GM12872 (cell line): ENCODE data around the gene STRADB.

Experiments
- TF ChIP-seq, protein P1 (sequence below): IDR thresholded peaks from 3 replicates; pipeline ENCODE4 v1.5.1; 2011; ENCODE audit warnings: low read depth, mild to moderate bottlenecking, low read length, moderate library complexity; ENCODE audit not compliant: insufficient read depth

STRADB gene, protein sequence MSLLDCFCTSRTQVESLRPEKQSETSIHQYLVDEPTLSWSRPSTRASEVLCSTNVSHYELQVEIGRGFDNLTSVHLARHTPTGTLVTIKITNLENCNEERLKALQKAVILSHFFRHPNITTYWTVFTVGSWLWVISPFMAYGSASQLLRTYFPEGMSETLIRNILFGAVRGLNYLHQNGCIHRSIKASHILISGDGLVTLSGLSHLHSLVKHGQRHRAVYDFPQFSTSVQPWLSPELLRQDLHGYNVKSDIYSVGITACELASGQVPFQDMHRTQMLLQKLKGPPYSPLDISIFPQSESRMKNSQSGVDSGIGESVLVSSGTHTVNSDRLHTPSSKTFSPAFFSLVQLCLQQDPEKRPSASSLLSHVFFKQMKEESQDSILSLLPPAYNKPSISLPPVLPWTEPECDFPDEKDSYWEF

DNA sequence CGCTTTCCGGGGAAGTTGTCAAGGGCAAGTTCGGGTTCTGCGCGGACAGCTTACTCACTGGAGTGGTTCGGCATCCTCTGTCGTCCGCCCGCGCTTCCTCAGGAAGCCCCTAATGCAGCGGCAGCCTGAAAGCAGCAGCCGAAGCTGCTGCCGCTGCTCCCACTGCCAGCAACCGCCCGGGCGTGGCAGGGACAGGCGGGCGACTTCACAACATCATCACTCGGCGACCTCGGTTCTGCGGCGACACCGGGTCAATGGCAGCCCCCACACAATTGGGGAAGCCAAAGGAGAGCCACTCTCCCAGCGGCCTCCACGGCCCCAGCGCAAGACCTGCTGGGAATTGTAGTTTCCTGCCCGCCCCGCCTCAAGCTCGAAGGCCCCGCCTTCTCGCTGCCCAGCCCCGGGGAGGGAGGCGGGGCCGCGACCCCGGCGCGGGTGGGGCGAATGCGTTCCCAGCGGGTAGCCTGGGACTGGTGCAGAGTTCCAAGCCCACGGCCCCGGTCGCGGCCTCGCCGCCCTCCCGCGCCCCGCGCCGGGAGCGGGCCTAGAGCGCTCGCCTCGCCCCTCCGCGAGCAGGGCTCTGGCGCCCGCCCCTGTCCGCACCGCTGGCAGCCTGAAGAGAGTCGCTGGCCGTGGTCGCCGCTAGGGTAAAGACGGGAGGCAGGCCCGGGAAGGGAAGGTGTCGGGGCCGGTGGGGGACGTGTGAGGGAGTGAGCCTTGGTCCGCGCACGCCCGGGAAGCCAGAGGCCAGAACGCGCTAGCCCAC lies at the start of gene STRADB, which contains the start of gene TRAK2:
STRADB (plus strand) TSS at position 449 of the 766 bp plus-strand sequence. CDS start 3,101 bp downstream, outside the sequence.
TRAK2 (minus strand) TSS at position 167 of the 766 bp plus-strand sequence. CDS start 30,951 bp downstream, outside the sequence.
- TF ChIP-seq, protein P1, sequence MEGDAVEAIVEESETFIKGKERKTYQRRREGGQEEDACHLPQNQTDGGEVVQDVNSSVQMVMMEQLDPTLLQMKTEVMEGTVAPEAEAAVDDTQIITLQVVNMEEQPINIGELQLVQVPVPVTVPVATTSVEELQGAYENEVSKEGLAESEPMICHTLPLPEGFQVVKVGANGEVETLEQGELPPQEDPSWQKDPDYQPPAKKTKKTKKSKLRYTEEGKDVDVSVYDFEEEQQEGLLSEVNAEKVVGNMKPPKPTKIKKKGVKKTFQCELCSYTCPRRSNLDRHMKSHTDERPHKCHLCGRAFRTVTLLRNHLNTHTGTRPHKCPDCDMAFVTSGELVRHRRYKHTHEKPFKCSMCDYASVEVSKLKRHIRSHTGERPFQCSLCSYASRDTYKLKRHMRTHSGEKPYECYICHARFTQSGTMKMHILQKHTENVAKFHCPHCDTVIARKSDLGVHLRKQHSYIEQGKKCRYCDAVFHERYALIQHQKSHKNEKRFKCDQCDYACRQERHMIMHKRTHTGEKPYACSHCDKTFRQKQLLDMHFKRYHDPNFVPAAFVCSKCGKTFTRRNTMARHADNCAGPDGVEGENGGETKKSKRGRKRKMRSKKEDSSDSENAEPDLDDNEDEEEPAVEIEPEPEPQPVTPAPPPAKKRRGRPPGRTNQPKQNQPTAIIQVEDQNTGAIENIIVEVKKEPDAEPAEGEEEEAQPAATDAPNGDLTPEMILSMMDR, result peak; percentile 24; the same call in 1 of the 3 replicates

DNA sequence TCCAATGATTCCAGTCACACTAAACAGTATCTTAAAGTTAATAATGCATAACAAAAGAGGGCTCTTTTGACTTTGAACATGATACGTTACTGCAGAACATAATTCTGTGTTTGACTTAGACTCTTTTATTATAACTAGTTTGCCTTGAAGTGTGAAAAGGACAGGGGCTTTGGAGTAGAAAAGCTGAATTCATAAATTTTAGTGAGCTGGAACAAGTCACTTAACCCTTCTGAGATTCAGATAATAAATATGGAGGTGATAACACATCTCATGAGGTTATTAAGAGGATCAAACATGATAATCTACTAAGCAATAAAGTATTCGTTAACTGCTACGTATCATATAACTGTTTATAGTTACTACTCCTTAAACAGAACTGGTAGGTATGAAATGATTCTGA lies 49.7 kb upstream of the STRADB start:
- TF ChIP-seq, protein P1, result no peak

DNA sequence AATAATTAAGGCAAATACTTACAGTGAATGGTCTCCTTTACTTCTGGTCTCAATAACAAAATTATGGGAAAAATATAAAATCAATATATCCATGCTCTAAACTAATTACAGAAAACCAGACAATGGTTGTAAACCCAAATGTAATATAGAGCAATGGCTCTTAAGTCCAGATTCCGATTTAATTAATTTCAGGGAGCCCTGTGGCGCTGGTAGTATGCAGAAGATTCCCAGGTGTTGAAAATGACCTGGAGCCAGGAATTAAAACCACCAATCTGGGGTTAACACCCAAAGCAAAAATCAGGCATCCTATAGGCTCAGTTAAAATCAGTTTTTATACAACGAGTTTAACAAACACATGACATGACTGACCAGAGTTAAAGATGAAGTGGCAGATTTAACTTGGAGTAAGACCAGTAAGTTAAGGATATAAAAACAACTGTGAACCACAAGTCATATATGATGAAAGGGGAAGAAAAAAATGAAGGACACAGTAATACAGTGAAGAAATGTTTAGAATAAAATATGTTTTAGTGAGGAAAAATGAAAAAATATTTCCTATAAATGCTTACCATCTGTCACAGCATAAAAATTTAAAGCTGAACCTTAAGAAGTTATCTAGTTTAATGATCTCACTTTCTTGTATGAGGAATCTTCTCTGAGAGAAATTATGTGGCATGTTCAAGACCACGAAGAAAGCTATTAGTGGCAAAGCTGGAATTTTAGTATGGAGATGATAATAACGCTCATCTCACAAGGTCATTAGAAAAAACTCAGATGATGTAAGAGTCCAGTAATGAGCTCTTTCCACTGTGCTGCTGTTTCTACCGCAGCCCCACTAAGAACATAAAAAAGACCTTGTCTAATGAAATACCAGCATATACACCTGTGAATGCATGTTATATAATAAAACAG lies 48.6 kb upstream of the STRADB start:
- TF ChIP-seq, protein P1, result no peak

DNA sequence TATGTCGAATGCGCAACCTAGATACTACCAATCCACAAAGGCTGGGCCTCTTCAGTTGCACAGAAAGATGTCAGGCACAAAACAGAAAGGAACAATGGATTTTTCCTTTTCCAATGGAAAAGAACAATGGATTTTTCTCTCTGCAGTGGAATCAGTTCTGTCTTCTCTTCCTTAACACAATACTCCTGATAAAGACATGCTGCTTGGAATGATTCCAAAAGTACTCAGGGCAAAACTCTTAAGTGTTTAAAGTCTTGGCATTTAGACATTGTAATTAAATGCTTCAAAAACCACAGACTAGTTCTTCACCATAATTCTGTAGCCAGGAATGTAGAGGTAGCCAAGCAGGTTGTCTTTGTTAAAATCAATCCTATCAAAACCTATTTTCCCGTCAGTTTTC lies 47.7 kb upstream of the STRADB start:
- TF ChIP-seq, protein P1, result no peak

DNA sequence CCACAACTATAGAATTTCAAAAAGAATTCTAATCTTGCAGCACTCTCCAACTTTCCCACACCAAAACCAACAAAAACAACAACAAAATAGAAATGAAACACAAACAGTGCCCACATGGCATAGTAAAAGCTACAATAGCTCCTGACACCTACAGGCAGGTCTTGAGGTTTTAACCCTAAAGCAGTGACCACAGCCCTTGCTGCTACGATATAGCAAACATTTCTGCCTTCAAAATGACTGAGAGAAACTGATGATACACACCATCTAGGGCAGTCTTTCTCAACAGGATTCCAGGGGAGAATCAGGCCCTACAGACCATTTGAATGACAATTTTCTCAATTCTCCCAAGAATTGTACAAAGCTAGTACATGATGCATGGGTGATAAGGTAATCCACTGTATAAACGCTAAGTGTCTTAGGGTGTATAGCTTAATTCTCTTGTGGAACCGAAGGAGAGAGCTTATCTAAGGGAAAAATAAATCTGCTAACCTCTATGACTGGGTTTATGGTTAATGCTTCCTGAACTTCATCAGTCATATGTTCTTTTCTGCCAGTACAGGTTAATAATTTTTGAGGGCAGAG lies 46.8 kb upstream of the STRADB start:
- TF ChIP-seq, protein P1, result no peak

DNA sequence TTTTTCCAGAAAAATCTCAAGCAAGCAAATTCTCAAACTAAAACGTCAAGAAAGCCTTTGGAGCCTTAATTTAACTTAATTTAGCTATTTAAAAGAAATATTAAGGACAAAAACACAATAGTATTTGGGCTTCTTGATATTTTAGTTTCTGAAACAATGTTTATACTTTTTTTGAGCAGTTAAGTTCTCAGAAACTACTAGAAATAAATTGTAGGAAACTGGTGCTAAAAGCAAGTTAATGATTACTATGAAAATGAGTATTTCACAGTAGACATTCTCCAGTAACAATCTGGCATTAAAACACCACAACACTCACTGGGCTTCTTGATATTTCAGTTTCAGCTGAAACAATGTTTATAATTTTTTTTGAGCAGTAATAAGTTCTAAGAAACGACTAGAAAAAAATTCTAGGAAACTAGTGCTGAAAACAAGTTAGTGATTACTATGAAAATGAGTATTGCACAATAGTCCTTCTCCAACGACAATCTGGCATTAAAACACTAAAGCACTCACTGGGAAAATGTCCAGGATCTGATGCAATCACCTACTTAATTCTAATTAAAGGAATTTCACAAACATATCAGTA lies 45.4 kb upstream of the STRADB start:
- TF ChIP-seq, protein P1, result no peak
